Prostate gland (tissue), 2 donors: Measurements from ENCODE around the gene CHN1. TPM values are rescaled to one million over a fixed set of nuclear protein-coding genes. Genes with fewer than 3 reads are reported as not detected.
A peak's percentile ranks its signal among the peaks of the same experiment; 100 is the strongest.

Experiments used
- DNase-seq: peaks from one replicate; pipeline ENCODE4 v3.0.0-alpha.2; 2019; ENCODE audit warnings: low spot score
- H3K27ac ChIP-seq, 2 donors: fragments of 200-600 bp; sonication (generic); 2 replicates each; pipeline ENCODE4 v1.5.1; 2017 to 2019
- H3K27me3 ChIP-seq: fragments of 200-600 bp; sonication (generic); replicated peaks from 2 replicates; pipeline ENCODE4 v1.5.1; 2019; ENCODE audit not compliant: insufficient read depth
- H3K36me3 ChIP-seq, 2 donors: fragments of 200-600 bp; sonication (generic); 1 replicate in 1 of 2; 2 replicates in 1 of 2; pipeline versions ENCODE4 v1.5.1 to v1.8.1; 2017 to 2019
- H3K4me1 ChIP-seq: fragments of 200-600 bp; sonication (generic); replicated peaks from 2 replicates; pipeline ENCODE4 v1.5.1; 2019
- H3K4me3 ChIP-seq, 2 donors: fragments of 200-600 bp; sonication (generic); 2 replicates each; pipeline ENCODE4 v1.5.1; 2017 to 2019
- H3K9me3 ChIP-seq: fragments of 200-600 bp; sonication (generic); 2 replicates; pipeline ENCODE4 v1.5.1; 2017
- CTCF ChIP-seq, 4 experiments: fragments of 200-600 bp in 2 of 4; fragments of 450-650 bp in 2 of 4; sonication (generic) in 2 of 4; IDR thresholded peaks; 1 replicate in 3 of 4; 2 replicates in 1 of 4; pipeline ENCODE4 v1.5.1; 2016 to 2019; ENCODE audit warnings: antibody characterized with exemption in 4 of 4, mild to moderate bottlenecking in 2 of 4, moderate library complexity in 2 of 4
- POLR2A ChIP-seq: fragments of 450-650 bp; IDR thresholded peaks from one replicate; pipeline ENCODE4 v1.6.1; 2016; ENCODE audit warnings: antibody characterized with exemption, mild to moderate bottlenecking
- POLR2AphosphoS5 ChIP-seq: sonication (generic); formaldehyde crosslinking; IDR thresholded peaks from one replicate; pipeline ENCODE4 v1.6.1; 2017; ENCODE audit warnings: antibody characterized with exemption
- WGBS: methylation state at CpG from one replicate; pipeline ENCODE4 v1.1.5; 2018; 5-methylcytosine and 5-hydroxymethylcytosine counted together
- intact Hi-C: fragments of 100-400 bp; cut with DNase I; formaldehyde crosslinking; loops from one replicate; pipeline ENCODE4 v1.14.2; 2022
- total RNA-seq, 2 donors: library from RNA; depleted of rRNA; stranded (reverse); fragments of >200 nt; gene quantifications; one replicate each; pipeline ENCODE4 v1.1.0, GENCODE V29; 2016

CHN1 gene
- total RNA-seq, 2 donors from 2014 or later: 7.8 to 20.1 TPM

- TF ChIP-seq POLR2A (no peak), CTCF (IDR thresholded peaks at IDR 0.05) (no peak), POLR2AphosphoS5 (no peak)
- Histone ChIP-seq H3K4me3 (no peak overlapping the region), H3K27me3 (no peaks in the 10 kb centered on the region), H3K27ac (no peak overlapping the region), H3K9me3 (no peaks in the 10 kb centered on the region), H3K36me3 (no peaks in the 10 kb centered on the region), H3K4me1 (no peaks in the 10 kb centered on the region)
- WGBS: 83% methylated on average over 4 of the region's 4 CpGs
- intact Hi-C loops: no loop called here
- DNase-seq: no peak
Measured at GRCh38 chr2:175008009-175008408, 2.8 kb upstream of the CHN1 start.

- DNase-seq: no peak
- Histone ChIP-seq H3K27ac (no peak overlapping the region), H3K4me1 (no peaks in the 10 kb centered on the region), H3K27me3 (no peaks in the 10 kb centered on the region), H3K9me3 (no peaks in the 10 kb centered on the region), H3K36me3 (no peaks in the 10 kb centered on the region), H3K4me3 (no peak overlapping the region)
- TF ChIP-seq POLR2AphosphoS5 (no peak), CTCF (IDR thresholded peaks at IDR 0.05) (no peak), POLR2A (no peak)
- WGBS: 93% methylated on average over 3 of the region's 3 CpGs
- intact Hi-C loops: no loop called here
Measured at GRCh38 chr2:175007510-175007909, 2.3 kb upstream of the CHN1 start.

- Histone ChIP-seq H3K27me3 (no peaks in the 10 kb centered on the region), H3K36me3 (no peaks in the 10 kb centered on the region), H3K4me3 (no peak overlapping the region), H3K9me3 (no peaks in the 10 kb centered on the region), H3K27ac (no peak overlapping the region), H3K4me1 (no peaks in the 10 kb centered on the region)
- no peak for TF ChIP-seq CTCF (IDR thresholded peaks at IDR 0.05)
- TF ChIP-seq POLR2AphosphoS5: no peak
- TF ChIP-seq POLR2A: no peak
- intact Hi-C loops: no loop called here
- DNase-seq: no peak
- WGBS: 91% methylated on average over 2 of the region's 2 CpGs
Measured at GRCh38 chr2:175006281-175006680, 1.1 kb upstream of the CHN1 start.

- intact Hi-C loops: no loop called here
- TF ChIP-seq POLR2AphosphoS5 (no peak), CTCF (IDR thresholded peaks at IDR 0.05) (no peak), POLR2A (no peak)
- Histone ChIP-seq H3K9me3 (no peaks in the 10 kb centered on the region), H3K27me3 (no peaks in the 10 kb centered on the region), H3K4me3 (peak overlapping the region; percentile 59 to 66), H3K27ac (peak overlapping the region; percentile 59 to 63), H3K36me3 (no peaks in the 10 kb centered on the region), H3K4me1 (no peaks in the 10 kb centered on the region)
- WGBS: 30% methylated on average over 9 of the region's 9 CpGs
- no peak for DNase-seq
Measured at GRCh38 chr2:175005733-175006264, 618 bp upstream of the CHN1 start.

- peak overlapping the region; percentile 59 to 66 for H3K4me3 ChIP-seq
- H3K27ac ChIP-seq: peak overlapping the region; percentile 59 to 63
- H3K27me3 ChIP-seq: no peaks in the 10 kb centered on the region
- intact Hi-C loops: no loop called here
- 2% methylated on average over 9 of the region's 32 CpGs for WGBS
- no peaks in the 10 kb centered on the region for H3K36me3 ChIP-seq
- TF ChIP-seq CTCF (IDR thresholded peaks at IDR 0.05): no peak
- no peak for TF ChIP-seq POLR2AphosphoS5
- TF ChIP-seq POLR2A: no peak
- H3K4me1 ChIP-seq: no peaks in the 10 kb centered on the region
- no peaks in the 10 kb centered on the region for H3K9me3 ChIP-seq
- no peak for DNase-seq
Measured at GRCh38 chr2:175004730-175004979, 526 bp downstream of the CHN1 start.
